D341Med (cell line): ENCODE data around the gene CYTL1.
A peak's percentile ranks its signal among the peaks of the same experiment; 100 is the strongest.
"Not testable (repeated sequence)": the region's sequence is repeated elsewhere in the genome, so short reads cannot be mapped to it uniquely, and the experiment has no call there.

Source experiments
- DNase-seq: peaks from one replicate; pipeline ENCODE4 v3.0.0; 2012; ENCODE audit warnings: low spot score

Gene CYTL1

GRCh38 chr4:5019274-5019673 is at the start of gene CYTL1:
Gene CYTL1 (minus strand): TSS chr4:5019458. CDS start chr4:5019445, 13 bp downstream.
- DNase-seq = peak; percentile 43

- no peak for DNase-seq
Observed at GRCh38 chr4:5067908-5068307, 48.6 kb upstream of the CYTL1 start.

- not testable (repeated sequence) for DNase-seq
Observed at GRCh38 chr4:5066968-5067367, 47.7 kb upstream of the CYTL1 start.

- no peak for DNase-seq
Observed at GRCh38 chr4:5066101-5066500, 46.8 kb upstream of the CYTL1 start.

GRCh38 chr4:5055411-5055810 is 36.2 kb upstream of the CYTL1 start:
- no peak for DNase-seq

GRCh38 chr4:5054532-5054931 is 35.3 kb upstream of the CYTL1 start:
- DNase-seq = no peak

- DNase-seq = no peak
Observed at GRCh38 chr4:5052726-5053425, 33.6 kb upstream of the CYTL1 start.

- DNase-seq = no peak
Observed at GRCh38 chr4:5052204-5052702, 33.0 kb upstream of the CYTL1 start.

GRCh38 chr4:5051278-5052203 is 32.3 kb upstream of the CYTL1 start, which contains the start of gene STK32B:
Gene STK32B (plus strand): TSS chr4:5051480.
- DNase-seq = peak; percentile 74

GRCh38 chr4:5050520-5051277 is 31.4 kb upstream of the CYTL1 start:
- DNase-seq = peak; percentile 90

GRCh38 chr4:5048721-5049120 is 29.5 kb upstream of the CYTL1 start:
- DNase-seq = no peak

GRCh38 chr4:5045097-5045496 is 25.8 kb upstream of the CYTL1 start:
- DNase-seq = no peak

- DNase-seq = no peak
Observed at GRCh38 chr4:5044341-5044740, 25.1 kb upstream of the CYTL1 start.

- DNase-seq = no peak
Observed at GRCh38 chr4:5043579-5043978, 24.3 kb upstream of the CYTL1 start.

GRCh38 chr4:5041699-5042098 is 22.4 kb upstream of the CYTL1 start:
- no peak for DNase-seq

- no peak for DNase-seq
Observed at GRCh38 chr4:5040856-5041620, 21.8 kb upstream of the CYTL1 start.

GRCh38 chr4:5039800-5040199 is 20.5 kb upstream of the CYTL1 start:
- no peak for DNase-seq

- DNase-seq = no peak
Observed at GRCh38 chr4:5037553-5038551, 18.6 kb upstream of the CYTL1 start.

- no peak for DNase-seq
Observed at GRCh38 chr4:5036239-5036638, 17.0 kb upstream of the CYTL1 start.

- no peak for DNase-seq
Observed at GRCh38 chr4:5034206-5034605, 14.9 kb upstream of the CYTL1 start.
